HG03457 (cell line): ENCODE results near the gene TSC22D1.
"Not testable (repeated sequence)": the region's sequence is repeated elsewhere in the genome, so short reads cannot be mapped to it uniquely, and the experiment has no call there.

Experiments
- ATAC-seq: cut with Tn5 transposase; IDR thresholded peaks from one replicate; pipeline ENCODE4 v1.9.1; 2021; ENCODE audit warnings: moderate number of reproducible peaks; ENCODE audit not compliant: unreplicated experiment

The TSC22D1 gene

DNA sequence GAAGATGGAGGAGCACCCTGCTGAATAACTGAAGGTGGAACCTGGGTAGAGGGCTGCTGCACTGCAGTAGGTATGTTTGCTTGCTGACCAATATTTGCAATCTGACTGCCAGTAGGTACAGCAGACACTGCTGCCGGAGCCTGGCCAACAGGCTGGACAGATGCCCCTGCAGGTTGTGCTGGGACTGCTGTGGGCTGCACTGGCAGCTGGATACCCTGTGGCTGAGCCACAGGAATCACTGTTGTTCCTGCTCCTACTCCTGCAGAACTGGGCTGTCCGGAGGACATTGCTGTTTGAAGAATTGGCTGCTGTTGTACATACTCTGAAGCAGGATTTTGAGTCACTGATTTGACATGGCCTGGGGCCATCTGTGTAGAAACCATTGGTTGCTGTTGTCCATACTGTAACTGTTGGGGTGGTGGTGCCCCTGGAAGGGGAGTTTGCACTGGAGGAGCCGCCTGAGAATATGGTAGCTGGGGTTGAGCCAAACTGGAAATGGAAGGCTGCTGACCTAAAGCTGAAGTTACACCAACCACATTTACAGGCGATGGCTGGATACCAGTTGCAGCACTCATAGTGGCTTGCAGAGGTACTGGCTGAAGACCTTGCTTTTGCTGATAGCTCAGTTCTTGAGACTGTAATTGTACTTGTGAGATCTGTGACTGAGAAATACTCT lies 2.2 kb downstream of the TSC22D1 start:
- ATAC-seq: no peak

DNA sequence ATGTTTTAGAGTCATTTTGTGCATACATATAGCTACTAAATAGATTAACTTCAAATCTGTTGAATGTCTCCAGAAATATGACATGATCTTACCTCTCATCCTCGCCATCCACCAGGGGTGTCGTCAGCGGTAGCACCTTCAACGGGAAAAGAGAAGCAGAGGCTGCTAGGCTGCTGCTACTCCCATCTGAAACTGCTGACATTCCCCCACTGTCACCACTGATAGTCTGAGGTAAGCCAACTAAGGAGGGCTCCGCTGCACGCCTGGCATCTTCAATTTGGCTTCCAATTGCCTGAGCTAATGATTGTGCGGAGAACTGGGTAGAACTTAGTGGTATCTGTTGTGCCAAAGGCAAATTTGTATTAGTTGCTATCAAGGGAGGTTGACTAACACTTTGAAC lies 3.1 kb downstream of the TSC22D1 start:
- no peak for ATAC-seq

DNA sequence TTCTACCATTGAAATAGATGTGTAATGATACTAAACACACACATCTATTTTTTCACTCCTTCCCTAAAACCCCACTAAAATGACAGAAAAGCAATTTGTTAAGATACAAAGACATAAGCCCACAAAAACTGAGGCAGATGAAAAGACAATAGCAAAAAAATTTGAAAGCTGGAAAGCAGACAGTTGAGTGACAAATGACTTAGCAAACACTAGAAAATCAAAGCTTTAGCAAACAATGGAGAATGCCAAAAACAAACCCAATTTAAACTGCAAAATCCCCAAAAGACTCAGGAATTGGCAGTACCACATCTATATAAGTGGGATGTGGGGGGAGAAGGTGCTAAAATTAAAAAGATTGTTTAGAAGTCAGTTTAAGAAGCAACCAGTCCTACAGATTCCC lies 9.5 kb downstream of the TSC22D1 start:
- ATAC-seq: no peak

DNA sequence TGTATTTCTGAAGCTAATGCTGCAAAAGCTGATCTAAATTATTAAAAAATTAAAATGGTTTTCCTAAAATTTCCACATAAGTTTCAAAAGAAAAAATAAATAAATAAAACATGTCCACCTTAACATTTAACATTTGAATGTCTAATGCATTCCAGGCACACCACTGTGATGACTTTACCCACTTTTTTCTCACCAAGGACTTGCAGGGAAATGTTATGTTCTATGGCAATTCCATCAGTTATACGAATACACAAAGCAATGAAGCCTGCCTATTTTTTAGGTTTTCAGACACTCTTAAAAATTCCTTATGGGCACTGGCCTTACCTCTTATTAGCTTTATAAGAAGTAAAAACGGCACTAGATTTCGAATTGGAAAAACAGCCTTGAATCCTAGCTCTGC lies 10.2 kb downstream of the TSC22D1 start:
- ATAC-seq: no peak

DNA sequence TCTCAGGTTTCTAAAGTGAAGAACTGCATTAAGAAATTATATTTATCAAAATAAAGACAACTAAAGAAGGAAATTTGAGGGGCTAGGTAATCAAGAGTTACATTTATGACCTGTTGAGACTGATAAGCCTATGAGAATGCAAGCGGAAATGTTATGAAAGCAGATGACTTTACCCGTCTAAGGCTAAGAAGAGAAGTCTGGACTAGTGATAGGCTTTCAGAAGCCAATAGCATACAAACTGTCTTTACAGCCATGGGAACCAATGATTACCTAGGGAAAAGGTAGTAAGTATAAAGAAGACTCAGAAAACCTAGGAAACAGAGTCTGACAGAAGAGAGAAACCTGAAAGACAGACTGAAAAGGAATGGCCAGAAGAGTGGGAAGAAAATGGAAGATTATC lies 11.2 kb downstream of the TSC22D1 start:
- no peak for ATAC-seq

DNA sequence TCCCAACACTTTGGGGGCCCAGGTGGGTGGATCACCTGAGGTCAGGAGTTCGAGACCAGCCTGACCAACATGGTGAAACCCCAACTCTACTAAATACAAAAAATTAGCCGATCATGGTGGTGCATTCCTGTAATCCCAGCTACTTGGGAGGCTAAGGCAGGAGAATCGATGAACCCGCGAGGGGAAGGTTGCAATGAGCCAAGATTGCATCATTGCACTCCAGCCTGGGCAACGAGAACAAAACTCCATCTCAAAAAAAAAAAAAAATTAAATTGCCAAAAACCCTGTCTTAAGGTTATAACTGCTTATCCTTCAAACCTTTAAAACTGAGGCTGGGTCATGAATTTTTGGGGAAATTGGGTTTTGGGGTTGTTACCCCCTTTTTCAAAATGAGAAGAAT lies 13.3 kb downstream of the TSC22D1 start:
- ATAC-seq: not testable (repeated sequence)

DNA sequence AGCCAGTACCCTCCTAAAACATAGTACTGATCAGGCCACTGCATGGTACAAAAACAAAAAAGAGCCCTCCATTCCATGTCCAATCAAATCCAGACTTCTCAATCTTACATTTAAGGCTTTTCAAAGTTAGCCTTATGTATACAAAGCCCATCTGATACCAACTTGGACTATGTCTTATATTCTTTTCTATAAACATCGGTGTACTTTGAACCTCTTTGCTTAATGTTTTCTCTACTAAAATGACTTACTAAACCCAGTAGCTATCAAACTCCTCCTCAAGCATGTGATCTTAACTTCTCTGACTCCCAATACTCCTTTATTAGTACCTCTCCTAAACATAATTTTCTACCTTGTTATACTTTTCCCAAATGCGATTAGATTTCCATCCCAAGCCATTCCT lies 14.8 kb downstream of the TSC22D1 start:
- no peak for ATAC-seq

DNA sequence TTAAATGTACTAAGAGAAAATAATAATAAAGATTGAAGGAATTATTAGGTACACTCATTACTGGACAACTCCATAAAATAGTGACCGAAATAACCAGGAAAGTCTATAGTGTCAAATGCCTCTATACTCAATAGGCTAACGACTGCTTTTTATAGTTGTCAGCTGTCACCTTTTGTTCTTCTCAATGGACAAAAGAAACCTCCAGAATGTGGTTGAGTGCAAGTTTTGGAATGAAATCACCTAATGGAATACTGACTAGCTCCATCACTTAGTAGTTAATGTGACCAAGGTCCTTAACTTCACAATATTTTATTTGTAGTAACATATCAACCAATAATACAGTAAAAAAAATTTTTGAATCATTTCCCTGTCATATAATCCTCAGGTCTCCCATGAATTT lies 18.1 kb downstream of the TSC22D1 start:
- no peak for ATAC-seq

DNA sequence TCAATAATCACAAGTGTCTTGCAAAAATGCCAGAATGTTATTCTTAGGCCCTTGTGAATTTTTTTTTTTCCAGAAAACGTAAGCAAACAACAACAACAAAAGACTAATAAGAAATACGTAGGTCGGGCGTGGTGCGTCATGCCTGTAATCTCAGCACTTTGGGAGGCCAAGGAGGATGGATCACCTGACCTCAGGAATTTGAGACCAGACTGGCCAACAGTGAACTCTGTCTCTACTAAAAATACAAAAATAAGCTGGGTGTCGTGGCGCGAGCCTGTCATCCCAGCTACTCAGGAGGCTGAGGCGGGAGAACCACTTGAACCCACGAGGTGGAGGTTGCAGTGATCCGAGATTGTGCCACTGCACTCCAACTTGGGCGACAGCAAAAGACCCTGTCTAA lies 20.9 kb downstream of the TSC22D1 start:
- ATAC-seq: no peak

DNA sequence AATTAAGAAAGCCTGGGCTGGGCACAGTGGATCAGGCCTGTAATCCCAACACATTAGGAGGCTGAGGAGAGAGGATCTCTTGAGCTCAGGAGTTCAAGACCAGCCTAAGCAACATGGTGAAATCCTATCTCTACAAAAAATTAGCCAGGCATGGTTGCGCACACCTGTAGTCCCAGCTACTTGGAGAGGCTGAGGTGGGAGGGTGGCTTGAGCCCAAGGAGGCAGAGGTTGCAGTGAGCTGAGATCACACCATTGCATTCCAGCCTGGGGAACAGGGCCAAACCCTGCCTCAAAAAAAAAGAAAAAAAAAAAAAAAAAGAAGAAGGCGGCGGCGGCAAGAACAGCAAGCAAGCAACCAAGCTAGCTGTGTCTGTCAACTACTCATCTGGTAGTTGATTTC lies 26.7 kb downstream of the TSC22D1 start:
- no peak for ATAC-seq

DNA sequence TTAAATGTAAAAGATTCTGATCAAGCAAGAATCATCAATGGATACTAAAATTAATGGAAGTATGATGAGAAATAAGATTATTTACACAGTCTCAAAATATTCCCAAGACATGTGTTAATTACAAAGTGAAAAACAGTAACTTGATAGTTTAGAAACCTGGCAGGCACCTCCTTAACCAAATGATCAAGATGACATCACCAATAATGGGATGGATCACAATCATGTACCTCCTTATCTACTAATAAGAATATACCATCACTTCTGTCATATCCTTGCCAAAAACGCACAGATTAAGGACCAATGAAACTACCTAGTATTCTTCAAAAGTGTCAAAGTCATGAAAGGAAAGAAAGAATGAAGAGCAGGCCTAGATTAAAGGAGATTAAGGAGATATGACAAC lies 30.0 kb downstream of the TSC22D1 start:
- ATAC-seq: no peak

DNA sequence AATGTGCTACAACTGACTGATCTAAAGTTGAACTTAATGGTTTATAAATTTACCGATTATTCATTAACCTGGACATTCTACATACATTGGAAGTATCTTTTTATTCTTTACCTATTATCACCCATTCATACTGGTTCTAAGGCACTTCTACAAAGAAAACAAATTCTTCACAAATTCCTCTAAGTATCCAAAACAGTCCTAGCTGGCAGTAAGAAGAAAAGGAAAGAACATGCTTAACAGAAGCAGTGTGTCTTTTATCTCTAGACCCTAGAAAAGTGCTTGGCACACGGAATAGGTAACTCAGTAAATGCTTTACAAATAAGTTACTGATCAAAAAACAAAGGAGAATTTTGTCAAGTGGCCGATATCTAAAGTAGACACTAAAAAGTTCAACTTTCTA lies 32.8 kb downstream of the TSC22D1 start:
- ATAC-seq: no peak

DNA sequence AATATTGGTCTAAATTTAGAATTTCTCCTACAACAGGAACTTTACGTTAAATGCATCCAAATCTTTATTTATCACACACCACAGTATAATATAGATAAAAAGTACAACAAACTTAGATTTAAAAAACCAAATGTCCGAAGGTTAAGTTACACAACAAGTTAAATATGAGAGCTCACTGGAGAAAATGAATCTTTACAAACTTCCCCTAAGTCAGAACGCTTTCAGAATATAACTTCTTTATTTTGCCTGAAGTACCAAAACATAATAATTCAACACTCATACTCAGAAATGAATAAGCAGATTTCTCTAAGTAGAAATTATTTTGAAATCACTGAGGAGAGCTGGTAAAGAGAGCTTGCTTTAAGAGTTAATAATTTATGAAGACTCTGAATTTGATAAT lies 33.8 kb downstream of the TSC22D1 start:
- ATAC-seq: no peak

DNA sequence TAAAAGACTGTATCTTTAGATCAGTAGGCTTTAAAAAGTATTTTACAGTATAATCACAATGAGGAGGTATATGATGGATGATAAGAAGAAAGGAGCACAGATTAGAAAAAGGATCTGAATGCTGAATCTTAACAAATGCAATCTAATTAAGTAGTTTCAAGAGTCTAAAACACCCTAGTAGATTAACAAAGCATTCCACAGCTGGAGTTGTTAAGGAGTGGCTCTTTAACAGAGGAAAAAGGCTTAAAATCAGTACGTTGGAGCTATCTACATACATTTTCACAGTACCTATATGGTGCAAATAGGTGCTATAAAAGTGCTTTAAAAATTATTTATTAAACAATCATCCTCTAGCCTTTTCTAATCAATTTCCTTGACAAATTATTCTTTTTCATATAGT lies 34.5 kb downstream of the TSC22D1 start:
- ATAC-seq: no peak

DNA sequence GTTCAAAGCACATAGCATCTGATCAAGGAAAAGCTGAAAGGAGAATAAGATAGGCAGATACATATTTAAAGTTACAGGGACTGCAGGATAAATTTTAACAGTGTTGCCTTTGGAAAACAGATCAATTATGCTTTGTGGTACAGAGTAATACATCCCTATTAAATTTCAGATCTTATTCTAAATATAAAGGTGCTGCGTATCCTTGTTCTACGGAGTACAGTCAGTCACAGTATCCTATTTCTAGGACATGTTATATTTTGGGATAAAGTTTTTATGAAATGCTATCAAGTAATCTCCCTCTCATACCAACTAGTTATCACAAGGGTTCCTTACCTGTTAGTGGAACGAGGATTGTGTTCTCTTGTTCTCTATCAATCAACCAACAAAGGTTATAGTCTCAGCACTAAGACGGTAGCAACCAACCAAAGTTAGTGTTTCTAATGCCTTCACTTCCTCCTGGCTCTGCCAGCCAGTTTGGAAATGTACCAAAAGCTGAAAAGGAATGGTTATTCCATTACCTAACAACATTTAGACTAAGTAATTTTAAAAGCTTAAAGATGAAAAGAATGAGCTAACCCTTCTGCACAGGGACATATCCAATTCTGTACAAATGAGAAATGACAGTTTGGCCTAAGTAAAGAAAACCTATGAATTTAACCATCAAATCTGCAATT lies 35.2 kb downstream of the TSC22D1 start:
- ATAC-seq: no peak

DNA sequence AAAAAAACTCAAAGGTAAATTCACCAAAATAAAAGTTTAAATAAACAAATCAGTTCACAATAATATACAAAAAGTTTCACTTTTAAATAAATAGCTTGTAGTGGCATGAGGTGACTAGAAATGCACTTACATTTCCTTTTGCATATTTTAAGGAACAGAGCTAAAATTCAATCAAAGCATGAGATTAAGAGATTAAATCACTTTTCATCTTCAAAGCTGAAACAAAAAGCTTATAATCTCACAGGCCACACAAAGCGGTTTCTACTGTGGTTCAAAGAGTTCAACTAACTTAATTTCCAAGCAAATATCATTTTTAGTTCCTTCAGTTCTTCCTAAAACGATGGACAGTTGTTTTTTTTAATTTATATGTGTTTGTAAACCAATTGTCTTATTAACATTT lies 38.9 kb downstream of the TSC22D1 start:
- ATAC-seq: no peak

DNA sequence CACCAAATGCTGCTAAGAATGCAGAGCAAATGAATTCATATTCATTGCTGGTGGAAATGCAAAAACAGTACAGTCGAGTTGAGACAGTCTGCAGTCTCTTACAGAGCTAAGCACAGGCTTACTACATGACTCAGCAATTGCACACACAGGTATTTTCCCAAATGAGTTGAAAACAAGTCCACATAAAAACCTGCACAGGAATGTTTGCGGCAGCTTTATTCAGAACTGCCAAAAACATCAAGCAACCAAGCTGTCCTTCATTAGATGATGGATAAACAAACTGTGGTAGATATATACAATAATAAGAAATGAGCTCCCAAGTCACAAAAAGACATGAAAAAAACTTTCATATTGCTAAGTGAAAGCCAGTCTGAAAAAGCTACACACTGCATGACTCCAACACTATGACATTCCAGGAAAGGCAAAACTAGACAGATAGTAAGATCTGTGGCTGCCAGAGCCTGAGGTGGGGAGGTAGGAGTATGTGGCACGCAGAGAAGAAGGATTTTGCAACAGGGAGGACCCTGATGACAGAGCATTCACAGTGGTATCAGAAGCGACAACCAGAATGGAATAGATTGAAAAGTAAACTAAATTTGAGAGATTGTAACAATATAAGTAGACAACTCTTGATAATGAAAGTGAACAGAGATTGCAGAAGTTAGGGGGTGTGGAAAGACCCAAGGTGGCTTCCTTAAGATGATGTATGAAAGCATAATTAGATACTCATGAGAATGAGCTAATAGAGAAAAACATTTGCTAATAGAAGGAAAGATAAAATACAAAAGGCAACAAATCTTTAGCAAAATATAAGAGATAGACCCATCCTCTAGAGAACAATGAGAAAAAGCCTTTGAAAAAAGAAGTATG lies 52.7 kb downstream of the TSC22D1 start:
- ATAC-seq: no peak

DNA sequence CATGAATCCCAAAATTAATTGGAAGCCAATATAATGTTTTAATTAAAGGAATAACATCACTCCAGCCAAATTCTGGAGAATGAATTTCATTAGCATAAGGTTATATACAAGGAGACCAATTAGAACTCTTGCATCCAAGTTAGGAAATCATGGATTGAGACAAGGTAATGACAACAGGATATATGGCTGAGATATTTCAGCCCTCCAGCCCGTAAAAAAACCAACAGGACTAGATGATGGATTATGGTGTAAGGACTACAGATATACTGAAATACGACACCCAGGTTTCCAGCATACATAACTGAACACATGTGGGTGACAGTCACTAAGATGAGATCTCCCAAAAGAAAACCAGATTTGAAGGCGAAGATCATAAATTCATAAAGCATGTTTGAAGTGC lies 56.5 kb downstream of the TSC22D1 start:
- ATAC-seq: no peak

DNA sequence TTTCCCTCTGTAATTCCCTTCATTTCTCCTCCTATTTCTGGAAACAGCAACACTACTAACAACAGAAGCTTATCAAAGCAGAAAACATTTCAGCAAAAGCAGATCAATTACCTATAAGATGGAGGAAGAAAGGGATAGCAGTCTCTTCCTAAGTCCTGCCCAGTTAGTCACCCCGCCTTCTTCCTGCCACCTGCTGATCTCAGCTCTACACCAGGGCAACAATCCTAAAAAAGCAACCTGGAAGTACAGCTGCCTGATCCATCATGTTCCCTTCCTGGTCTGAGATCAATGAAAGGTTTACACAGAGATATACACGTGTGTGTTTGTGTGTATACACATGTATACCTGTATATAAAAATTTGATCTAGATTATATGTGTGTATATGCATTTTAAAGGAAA lies 59.4 kb downstream of the TSC22D1 start:
- no peak for ATAC-seq

DNA sequence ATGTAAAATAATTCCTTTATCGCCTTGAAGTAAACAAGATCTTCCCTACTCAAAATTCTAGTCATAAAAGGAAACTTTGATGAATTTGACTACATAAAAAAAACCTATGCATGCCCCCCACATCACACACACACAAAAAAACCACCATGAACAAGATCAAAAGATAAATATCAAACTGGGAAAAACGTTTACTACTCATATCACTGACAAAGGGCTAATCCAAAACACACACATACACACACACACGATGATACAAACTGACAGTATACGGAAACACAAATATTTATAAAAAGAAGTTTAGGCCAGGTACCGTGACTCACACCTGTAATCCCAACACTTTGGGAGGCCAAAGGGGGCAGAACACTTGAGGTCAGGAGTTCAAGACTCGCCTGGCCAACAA lies 61.9 kb downstream of the TSC22D1 start:
- ATAC-seq: no peak

DNA sequence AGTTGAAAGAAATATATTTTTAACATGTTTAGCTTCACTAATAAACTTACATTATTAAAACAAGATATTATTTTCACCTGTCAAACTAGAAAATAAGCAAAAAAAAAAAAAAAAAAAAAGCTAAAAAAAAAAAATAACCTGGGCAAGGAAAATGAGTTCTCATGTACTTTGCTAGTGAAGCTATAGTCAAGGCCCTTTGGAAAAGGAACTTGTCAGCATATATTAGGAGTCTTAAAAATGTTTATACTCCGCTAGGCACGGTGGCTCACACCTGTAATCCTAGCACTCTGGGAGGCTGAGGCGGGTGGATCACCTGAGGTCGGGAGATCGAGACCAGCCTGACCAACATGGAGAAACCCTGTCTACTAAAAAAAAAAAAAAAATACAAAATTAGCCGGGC lies 66.3 kb downstream of the TSC22D1 start:
- ATAC-seq: not testable (repeated sequence)

DNA sequence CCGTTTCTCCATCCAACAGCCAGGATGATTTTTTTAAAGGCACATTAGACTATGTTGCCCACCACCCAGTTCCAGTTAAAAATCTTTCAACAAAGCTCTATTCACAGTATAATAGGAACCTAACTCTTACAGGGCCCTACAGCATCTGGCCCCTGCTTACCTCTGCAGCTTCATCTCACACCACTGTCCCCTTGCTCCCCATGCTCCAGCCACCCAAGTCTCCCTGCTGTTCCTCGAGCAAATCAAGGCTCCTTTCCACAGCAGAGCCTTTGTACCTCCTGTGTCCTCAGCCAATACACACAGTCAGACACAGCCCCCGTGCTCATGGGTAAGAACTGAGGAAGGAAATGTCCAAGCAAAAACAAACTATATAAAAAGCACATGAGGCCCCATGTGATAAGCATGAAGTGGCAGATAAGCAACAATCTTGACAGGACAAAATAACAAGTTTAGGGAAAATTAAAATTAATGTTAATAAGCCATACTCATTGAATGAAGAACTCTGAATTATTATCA lies 67.5 kb downstream of the TSC22D1 start:
- ATAC-seq: no peak
